SK-N-SH (cell line): ENCODE measurements around the gene SLCO2B1. TPM values are rescaled to one million over a fixed set of nuclear protein-coding genes. Genes with fewer than 3 reads are reported as not detected.

Source experiments
- CTCF ChIA-PET: fragments of 300-600, 350-600 bp; formaldehyde crosslinking; extraction: SDS; loops from one replicate; lab custom pipeline; 2021; lab: Yijun Ruan, JAX
- POLR2A ChIA-PET: fragments of 350-600 bp; sonication (Branson Sonifier 250); formaldehyde crosslinking; extraction: SDS; loops from one replicate; lab custom pipeline; 2020; ENCODE audit warnings: antibody characterized with exemption, inconsistent platforms; lab: Yijun Ruan, JAX
- DNase-seq: peaks from one replicate; pipeline ENCODE4 v3.0.0; 2012
- H2AFZ ChIP-seq: fragments of 200-600 bp; sonication (generic); 2 replicates; pipeline ENCODE4 v1.8.1; 2016; ENCODE audit warnings: antibody characterized with exemption, mild to moderate bottlenecking, low read depth
- H3F3A ChIP-seq: fragments of 200-600 bp; sonication (generic); replicated peaks from 2 replicates; pipeline ENCODE3; 2016; ENCODE audit warnings: antibody characterized with exemption, mild to moderate bottlenecking; ENCODE audit not compliant: insufficient read depth
- H3K27ac ChIP-seq, 2 experiments: fragments of 200-500 bp in 1 of 2; fragments of 200-600 bp in 1 of 2; sonication (Bioruptor generic) in 1 of 2; sonication (generic), shearing (Covaris generic) in 1 of 2; 2 replicates each; pipeline versions ENCODE4 v1.5.1 to v1.6.1; 2014 to 2016; ENCODE audit warnings: low read depth in 2 of 2, inconsistent platforms in 1 of 2, low read length in 1 of 2, mild to moderate bottlenecking in 1 of 2, mixed read lengths in 1 of 2
- H3K27me3 ChIP-seq: fragments of 200-600 bp; sonication (generic), shearing (Covaris generic); 2 replicates; pipeline ENCODE4 v1.6.1; 2016; ENCODE audit warnings: mixed run types; ENCODE audit not compliant: insufficient read depth
- H3K36me3 ChIP-seq, 2 experiments: fragments of 200-500 bp in 1 of 2; fragments of 200-600 bp in 1 of 2; sonication (Bioruptor generic) in 1 of 2; sonication (generic) in 1 of 2; replicated peaks in 1 of 2; 2 replicates each; pipeline versions ENCODE3 to v1.5.1; 2014 to 2016; ENCODE audit warnings: low read length in 1 of 2, mild to moderate bottlenecking in 1 of 2; ENCODE audit not compliant: insufficient read depth in 2 of 2, control insufficient read depth in 1 of 2
- H3K4me1 ChIP-seq, 2 experiments: fragments of 200-500 bp in 1 of 2; fragments of 200-600 bp in 1 of 2; sonication (Bioruptor generic) in 1 of 2; sonication (generic), shearing (Covaris generic) in 1 of 2; 2 replicates each; pipeline versions ENCODE4 v1.5.1 to v1.6.1; 2014 to 2016; ENCODE audit warnings: low read depth in 1 of 2, low read length in 1 of 2, mixed run types in 1 of 2; ENCODE audit not compliant: insufficient read depth in 2 of 2, control insufficient read depth in 1 of 2
- H3K4me2 ChIP-seq: fragments of 200-600 bp; sonication (generic), shearing (Covaris generic); 2 replicates; pipeline ENCODE4 v1.6.1; 2017; ENCODE audit warnings: mixed run types
- H3K4me3 ChIP-seq, 2 experiments: fragments of 200-500 bp in 1 of 2; fragments of 200-600 bp in 1 of 2; sonication (Bioruptor generic) in 1 of 2; sonication (generic), shearing (Covaris generic) in 1 of 2; 2 replicates each; pipeline versions ENCODE4 v1.5.1 to v1.8.1; 2014 to 2016; ENCODE audit warnings: low read depth in 2 of 2, inconsistent platforms in 1 of 2, low read length in 1 of 2, mild to moderate bottlenecking in 1 of 2, mixed read lengths in 1 of 2, moderate library complexity in 1 of 2
- H3K79me2 ChIP-seq: fragments of 200-600 bp; sonication (generic); 2 replicates; pipeline ENCODE4 v1.8.1; 2017; ENCODE audit warnings: mild to moderate bottlenecking; ENCODE audit not compliant: insufficient read depth
- H3K9ac ChIP-seq: fragments of 200-600 bp; sonication (generic); 2 replicates; pipeline ENCODE4 v1.6.1; 2017; ENCODE audit warnings: mixed run types
- H3K9me2 ChIP-seq: fragments of 200-600 bp; sonication (generic); 2 replicates; pipeline ENCODE4 v1.6.1; 2017; ENCODE audit warnings: mixed run types
- H3K9me3 ChIP-seq: fragments of 200-600 bp; sonication (generic); 2 replicates; pipeline ENCODE4 v1.6.1; 2017; ENCODE audit warnings: mixed run types, mild to moderate bottlenecking, moderate library complexity
- H4K20me1 ChIP-seq: fragments of 200-600 bp; sonication (generic); 2 replicates; pipeline ENCODE4 v1.6.1; 2017; ENCODE audit warnings: mild to moderate bottlenecking, mixed run types; ENCODE audit not compliant: insufficient read depth
- CHD2 ChIP-seq: fragments of 150-350 bp; IDR thresholded peaks from 2 replicates; pipeline ENCODE4 v1.6.1; 2018; ENCODE audit warnings: low read length; ENCODE audit not compliant: partially characterized antibody
- ELF1 ChIP-seq: IDR thresholded peaks from 2 replicates; pipeline ENCODE4 v1.4.0; 2012
- EP300 ChIP-seq, 2 experiments: IDR thresholded peaks; 2 replicates each; pipeline versions ENCODE4 v1.4.0 to v1.6.1; 2012; ENCODE audit warnings: borderline replicate concordance in 1 of 2, low read depth in 1 of 2, low read length in 1 of 2
- EZH2phosphoT487 ChIP-seq: fragments of 200-600 bp; sonication (generic); IDR thresholded peaks from 2 replicates; pipeline ENCODE4 v1.6.1; 2017; ENCODE audit warnings: low read depth, mixed run types, mild to moderate bottlenecking, antibody characterized with exemption, moderate library complexity, borderline replicate concordance
- FOSL2 ChIP-seq: IDR thresholded peaks from 2 replicates; pipeline ENCODE4 v1.4.0; 2012; ENCODE audit warnings: low read depth, mild to moderate bottlenecking, moderate library complexity, borderline replicate concordance
- FOXJ3 ChIP-seq: sonication (generic); formaldehyde crosslinking; IDR thresholded peaks from 2 replicates; pipeline ENCODE4 v1.5.1; 2020; ENCODE audit warnings: mild to moderate bottlenecking, missing genetic modification reagents
- GABPA ChIP-seq: IDR thresholded peaks from 2 replicates; pipeline ENCODE4 v1.4.0; 2012; ENCODE audit warnings: low read depth, mild to moderate bottlenecking
- GATA2 ChIP-seq: sonication (generic); formaldehyde crosslinking; IDR thresholded peaks from 2 replicates; pipeline ENCODE4 v1.5.0; 2020; ENCODE audit warnings: mild to moderate bottlenecking, missing genetic modification reagents
- JUND ChIP-seq: IDR thresholded peaks from 2 replicates; pipeline ENCODE4 v1.4.0; 2012
- MEF2A ChIP-seq: IDR thresholded peaks from 2 replicates; pipeline ENCODE4 v1.4.0; 2012; ENCODE audit warnings: low read depth, borderline replicate concordance
- POLR2AphosphoS5 ChIP-seq: IDR thresholded peaks from 2 replicates; pipeline ENCODE4 v1.6.1; 2012; ENCODE audit warnings: low read depth, low read length
- RCOR1 ChIP-seq: fragments of 150-350 bp; IDR thresholded peaks from 2 replicates; pipeline ENCODE4 v1.6.1; 2017; ENCODE audit warnings: antibody characterized with exemption, low read length
- RFX5 ChIP-seq: IDR thresholded peaks from 2 replicates; pipeline ENCODE4 v1.6.1; 2012; ENCODE audit warnings: mild to moderate bottlenecking, improper control_type of control experiment, low read length
- RXRA ChIP-seq: IDR thresholded peaks from 2 replicates; pipeline ENCODE4 v1.4.0; 2012; ENCODE audit warnings: low read depth, mild to moderate bottlenecking, borderline replicate concordance
- SIN3A ChIP-seq: IDR thresholded peaks from 2 replicates; pipeline ENCODE4 v1.6.1; 2012; ENCODE audit warnings: low read depth, mild to moderate bottlenecking, low read length, moderate library complexity, borderline replicate concordance
- SMC3 ChIP-seq: IDR thresholded peaks from 2 replicates; pipeline ENCODE4 v1.6.1; 2012; ENCODE audit warnings: low read depth, low read length, improper control_type of control experiment
- TEAD4 ChIP-seq: IDR thresholded peaks from 2 replicates; pipeline ENCODE4 v1.4.0; 2012; ENCODE audit warnings: mild to moderate bottlenecking, borderline replicate concordance; ENCODE audit not compliant: insufficient read depth
- WGBS: methylation state at CpG from one replicate; pipeline ENCODE4 v1.1.6; 2017; ENCODE audit warnings: low lambda C conversion rate; 5-methylcytosine and 5-hydroxymethylcytosine counted together
- polyA plus RNA-seq, 3 experiments: library from polyadenylated mRNA; depleted of rRNA; stranded (reverse); fragments of >200 nt; gene quantifications; 2 replicates each; pipeline ENCODE4 v1.2.3, GENCODE V29; 2012
- TF ChIP-seq, protein P1 (sequence below): IDR thresholded peaks from 2 replicates; pipeline ENCODE4 v1.4.0; 2012; ENCODE audit warnings: low read depth, borderline replicate concordance
- TF ChIP-seq, protein P2 (sequence below): IDR thresholded peaks from 2 replicates; pipeline ENCODE4 v1.6.1; 2012; ENCODE audit warnings: mild to moderate bottlenecking, low read depth, low read length, moderate library complexity
- TF ChIP-seq, protein P3 (sequence below): IDR thresholded peaks from 2 replicates; pipeline ENCODE4 v1.4.0; 2012; ENCODE audit warnings: low read depth, borderline replicate concordance

The SLCO2B1 gene
- polyA plus RNA-seq, 1 of the 3 experiments (the other 2 are of a cell fraction) = 0.18 TPM

DNA sequence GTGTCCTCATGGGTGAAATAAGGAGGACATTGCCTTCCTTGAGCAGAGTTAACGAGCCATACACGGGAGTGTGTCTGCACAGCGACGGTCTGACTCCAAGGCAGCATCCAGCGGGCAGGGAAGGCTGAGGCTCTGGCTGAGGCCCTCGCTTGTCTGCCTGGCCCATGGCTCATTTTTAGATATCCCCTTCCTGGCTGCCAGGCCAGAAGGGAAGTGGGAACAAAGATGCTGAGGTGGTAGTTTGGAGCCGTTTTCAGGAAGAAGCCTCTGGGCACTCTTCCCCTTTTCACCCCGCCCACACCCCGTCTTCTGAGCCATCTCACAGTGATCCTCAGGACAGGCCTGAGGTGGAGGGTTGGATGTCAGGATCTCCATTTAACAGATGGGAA, 3.0 kb upstream of the SLCO2B1 start:
- 72% methylated on average over 9 of the region's 9 CpGs for WGBS
- peak overlapping the region in 1 of 2 experiments; percentile 43; a peak in 1 of 4 replicates for H3K27ac ChIP-seq
- H3K4me1 ChIP-seq = peaks cover 6 to 20% of the 10 kb centered on the region in 2 experiments; a peak in 2 of 4 replicates
- H3K27me3 ChIP-seq = 0 out of 2 replicates have a peak, but pooled peaks cover under 1% of the 10 kb centered on the region
- DNase-seq = no peak
- ChIA-PET POLR2A (interaction anchor here (0.6 to 2.5 kb wide), 3 partner anchors 57 to 93 kb away, joined by 3 to 9 read pairs (median 9); partner anchors contain the start of gene TPBGL), CTCF (interaction anchor here (0.7 to 25.0 kb wide), 8 partner anchors 36 to 218 kb away, joined by 3 to 1115 read pairs (median 19); partner anchors contain the start of gene TPBGL)
- TF ChIP-seq RCOR1 (no peak), POLR2AphosphoS5 (no peak), FOSL2 (no peak), RXRA (no peak), TEAD4 (no peak)
- no peaks in the 10 kb centered on the region for H3K9me2 ChIP-seq
- no peaks in the 10 kb centered on the region for H3K36me3 ChIP-seq
- no peak overlapping the region for H3K4me2 ChIP-seq
- H3K9ac ChIP-seq = no peak overlapping the region
- no peak overlapping the region for H2AFZ ChIP-seq
- H3K4me3 ChIP-seq = no peak overlapping the region
- no peaks in the 10 kb centered on the region for H3K79me2 ChIP-seq
- H3F3A ChIP-seq = peaks cover 6% of the 10 kb centered on the region
- H4K20me1 ChIP-seq = no peaks in the 10 kb centered on the region
- no peaks in the 10 kb centered on the region for H3K9me3 ChIP-seq

DNA sequence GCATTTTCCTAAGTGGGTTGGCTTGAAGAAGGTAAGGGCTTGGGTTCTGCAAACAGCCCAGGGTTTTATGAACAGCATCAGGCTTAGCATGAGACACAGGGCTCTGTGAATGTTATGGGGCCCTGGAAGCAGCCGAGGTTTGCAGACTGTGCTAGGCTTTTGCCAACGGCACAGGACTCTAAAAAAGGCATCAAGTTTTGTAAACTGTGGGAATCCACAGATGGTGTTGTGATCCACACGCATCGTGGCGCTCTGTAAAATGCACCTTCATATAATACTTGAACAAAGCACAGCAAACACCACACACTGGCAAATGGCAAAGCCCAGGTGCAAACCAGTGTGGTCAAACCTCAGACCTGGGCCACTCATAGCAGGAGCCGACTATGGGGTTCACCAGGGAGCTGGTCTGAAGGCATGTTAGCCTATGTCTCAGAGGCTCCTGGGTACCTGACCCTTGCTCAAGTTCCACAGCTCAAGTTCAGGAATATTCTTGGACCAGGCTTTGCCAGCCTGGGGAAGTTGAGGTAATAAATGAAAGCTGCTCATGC, 2.4 kb upstream of the SLCO2B1 start:
- peaks cover 1 to 16% of the 10 kb centered on the region in 2 experiments; a peak in 2 of 4 replicates for H3K4me1 ChIP-seq
- TF ChIP-seq FOXJ3 (no peak), RCOR1 (no peak), POLR2AphosphoS5 (no peak), ELF1 (no peak), JUND (no peak), MEF2A (no peak), EP300 (IDR thresholded peaks at IDR 0.05; ENCODE audit: borderline replicate concordance in 1 of 2, low read depth in 1 of 2, low read length in 1 of 2) (no peak), SMC3 (no peak), GATA2 (CRISPR knock-in tag) (no peak), EZH2phosphoT487 (no peak), SIN3A (no peak), CHD2 (no peak), GABPA (no peak), RFX5 (no peak)
- TF ChIP-seq, protein P1, sequence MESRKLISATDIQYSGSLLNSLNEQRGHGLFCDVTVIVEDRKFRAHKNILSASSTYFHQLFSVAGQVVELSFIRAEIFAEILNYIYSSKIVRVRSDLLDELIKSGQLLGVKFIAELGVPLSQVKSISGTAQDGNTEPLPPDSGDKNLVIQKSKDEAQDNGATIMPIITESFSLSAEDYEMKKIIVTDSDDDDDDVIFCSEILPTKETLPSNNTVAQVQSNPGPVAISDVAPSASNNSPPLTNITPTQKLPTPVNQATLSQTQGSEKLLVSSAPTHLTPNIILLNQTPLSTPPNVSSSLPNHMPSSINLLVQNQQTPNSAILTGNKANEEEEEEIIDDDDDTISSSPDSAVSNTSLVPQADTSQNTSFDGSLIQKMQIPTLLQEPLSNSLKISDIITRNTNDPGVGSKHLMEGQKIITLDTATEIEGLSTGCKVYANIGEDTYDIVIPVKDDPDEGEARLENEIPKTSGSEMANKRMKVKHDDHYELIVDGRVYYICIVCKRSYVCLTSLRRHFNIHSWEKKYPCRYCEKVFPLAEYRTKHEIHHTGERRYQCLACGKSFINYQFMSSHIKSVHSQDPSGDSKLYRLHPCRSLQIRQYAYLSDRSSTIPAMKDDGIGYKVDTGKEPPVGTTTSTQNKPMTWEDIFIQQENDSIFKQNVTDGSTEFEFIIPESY = no peak
- TF ChIP-seq, protein P2, sequence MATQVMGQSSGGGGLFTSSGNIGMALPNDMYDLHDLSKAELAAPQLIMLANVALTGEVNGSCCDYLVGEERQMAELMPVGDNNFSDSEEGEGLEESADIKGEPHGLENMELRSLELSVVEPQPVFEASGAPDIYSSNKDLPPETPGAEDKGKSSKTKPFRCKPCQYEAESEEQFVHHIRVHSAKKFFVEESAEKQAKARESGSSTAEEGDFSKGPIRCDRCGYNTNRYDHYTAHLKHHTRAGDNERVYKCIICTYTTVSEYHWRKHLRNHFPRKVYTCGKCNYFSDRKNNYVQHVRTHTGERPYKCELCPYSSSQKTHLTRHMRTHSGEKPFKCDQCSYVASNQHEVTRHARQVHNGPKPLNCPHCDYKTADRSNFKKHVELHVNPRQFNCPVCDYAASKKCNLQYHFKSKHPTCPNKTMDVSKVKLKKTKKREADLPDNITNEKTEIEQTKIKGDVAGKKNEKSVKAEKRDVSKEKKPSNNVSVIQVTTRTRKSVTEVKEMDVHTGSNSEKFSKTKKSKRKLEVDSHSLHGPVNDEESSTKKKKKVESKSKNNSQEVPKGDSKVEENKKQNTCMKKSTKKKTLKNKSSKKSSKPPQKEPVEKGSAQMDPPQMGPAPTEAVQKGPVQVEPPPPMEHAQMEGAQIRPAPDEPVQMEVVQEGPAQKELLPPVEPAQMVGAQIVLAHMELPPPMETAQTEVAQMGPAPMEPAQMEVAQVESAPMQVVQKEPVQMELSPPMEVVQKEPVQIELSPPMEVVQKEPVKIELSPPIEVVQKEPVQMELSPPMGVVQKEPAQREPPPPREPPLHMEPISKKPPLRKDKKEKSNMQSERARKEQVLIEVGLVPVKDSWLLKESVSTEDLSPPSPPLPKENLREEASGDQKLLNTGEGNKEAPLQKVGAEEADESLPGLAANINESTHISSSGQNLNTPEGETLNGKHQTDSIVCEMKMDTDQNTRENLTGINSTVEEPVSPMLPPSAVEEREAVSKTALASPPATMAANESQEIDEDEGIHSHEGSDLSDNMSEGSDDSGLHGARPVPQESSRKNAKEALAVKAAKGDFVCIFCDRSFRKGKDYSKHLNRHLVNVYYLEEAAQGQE = no peak
- TF ChIP-seq, protein P3, sequence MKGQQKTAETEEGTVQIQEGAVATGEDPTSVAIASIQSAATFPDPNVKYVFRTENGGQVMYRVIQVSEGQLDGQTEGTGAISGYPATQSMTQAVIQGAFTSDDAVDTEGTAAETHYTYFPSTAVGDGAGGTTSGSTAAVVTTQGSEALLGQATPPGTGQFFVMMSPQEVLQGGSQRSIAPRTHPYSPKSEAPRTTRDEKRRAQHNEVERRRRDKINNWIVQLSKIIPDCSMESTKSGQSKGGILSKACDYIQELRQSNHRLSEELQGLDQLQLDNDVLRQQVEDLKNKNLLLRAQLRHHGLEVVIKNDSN = no peak
- H3K9ac ChIP-seq = no peak overlapping the region
- peaks cover 2% of the 10 kb centered on the region for H3F3A ChIP-seq
- H3K4me3 ChIP-seq = no peak overlapping the region
- H3K9me3 ChIP-seq = no peaks in the 10 kb centered on the region
- no peak overlapping the region for H3K4me2 ChIP-seq
- ChIA-PET POLR2A (interaction anchor here (1.1 kb wide), 1 partner anchor 66 kb away, joined by 4 read pairs; no protein-coding TSS in a partner anchor), CTCF (interaction anchor here (7.4 to 25.0 kb wide), 4 partner anchors 6 to 96 kb away, joined by 76 to 1115 read pairs (median 386); partner anchors contain the start of gene TPBGL)
- H3K9me2 ChIP-seq = no peaks in the 10 kb centered on the region
- H2AFZ ChIP-seq = no peak overlapping the region
- no peak overlapping the region for H3K27ac ChIP-seq
- WGBS = 80% methylated on average over 6 of the region's 6 CpGs
- no peak for DNase-seq
- H3K27me3 ChIP-seq = 0 out of 2 replicates have a peak, but pooled peaks cover 7% of the 10 kb centered on the region
- no peaks in the 10 kb centered on the region for H3K36me3 ChIP-seq
- H4K20me1 ChIP-seq = no peaks in the 10 kb centered on the region
- no peaks in the 10 kb centered on the region for H3K79me2 ChIP-seq
